Stimulated activated CD8-positive, alpha-beta memory T cell treated with anti-CD3 and anti-CD28 coated beads, Interleukin-15, amount 100 ng/mL, for 4 hours (primary cell): Measurements from ENCODE around the gene SALL3.

ENCODE experiments used
- DNase-seq, 2 donors: peaks; one replicate each; pipeline ENCODE4 v3.0.0-alpha.2; 2020; ENCODE audit warnings: low read depth in 2 of 2

The SALL3 gene

GRCh38 chr18:78980777-78981380 lies 1.3 kb downstream of the SALL3 start:
- DNase-seq: no peak

- no peak for DNase-seq
These were observed 1.8 kb downstream of the SALL3 start for GRCh38 chr18:78981394-78981831.

- DNase-seq: no peak
These were observed 2.5 kb downstream of the SALL3 start for GRCh38 chr18:78981989-78982620.

- no peak for DNase-seq
These were observed 3.9 kb downstream of the SALL3 start for GRCh38 chr18:78983512-78983911.

GRCh38 chr18:78984941-78985784 lies 5.5 kb downstream of the SALL3 start:
- no peak for DNase-seq

GRCh38 chr18:78986018-78986481 lies 6.4 kb downstream of the SALL3 start:
- no peak for DNase-seq

GRCh38 chr18:78991446-78991845 lies 11.8 kb downstream of the SALL3 start:
- DNase-seq: no peak

GRCh38 chr18:78992041-78993011 lies 12.7 kb downstream of the SALL3 start:
- DNase-seq: no peak

GRCh38 chr18:78993014-78993926 lies 13.7 kb downstream of the SALL3 start:
- DNase-seq: no peak

- no peak for DNase-seq
These were observed 14.4 kb downstream of the SALL3 start for GRCh38 chr18:78994000-78994399.

- no peak for DNase-seq
These were observed 14.9 kb downstream of the SALL3 start for GRCh38 chr18:78994531-78994930.

- no peak for DNase-seq
These were observed 15.5 kb downstream of the SALL3 start for GRCh38 chr18:78994977-78995582.

- DNase-seq: no peak
These were observed 16.2 kb downstream of the SALL3 start for GRCh38 chr18:78995740-78996395.

GRCh38 chr18:78996741-78997490 lies 17.3 kb downstream of the SALL3 start:
- no peak for DNase-seq

- DNase-seq: no peak
These were observed 18.9 kb downstream of the SALL3 start for GRCh38 chr18:78998371-78999071.

- DNase-seq: no peak
These were observed 20.3 kb downstream of the SALL3 start for GRCh38 chr18:78999939-79000338.

GRCh38 chr18:79000997-79001396 lies 21.4 kb downstream of the SALL3 start:
- no peak for DNase-seq

GRCh38 chr18:79005653-79006052 lies 26.0 kb downstream of the SALL3 start:
- DNase-seq: no peak
